B cell (primary cell): ENCODE results near the gene CENPP. TPM values are rescaled to one million over a fixed set of nuclear protein-coding genes. Genes with fewer than 3 reads are reported as not detected.

Experiments used
- ATAC-seq: fragments of 200-7000 bp; cut with Tn5 transposase; one replicate; pipeline ENCODE4 v1.10.0; 2021; ENCODE audit warnings: low read depth, mild to moderate bottlenecking, moderate number of reproducible peaks, moderate library complexity
- CTCF ChIA-PET: fragments of 350-600 bp; sonication (Branson Sonifier 250); formaldehyde crosslinking; loops from one replicate; lab custom pipeline; 2021; ENCODE audit warnings: antibody characterized with exemption, inconsistent platforms; lab: Charles Lee
- POLR2A ChIA-PET: fragments of 350-600 bp; sonication (Branson Sonifier 250); formaldehyde crosslinking; loops from one replicate; lab custom pipeline; 2021; ENCODE audit warnings: antibody characterized with exemption; lab: Charles Lee
- DNase-seq: peaks from one replicate; pipeline ENCODE4 v3.0.0; 2013
- H2AFZ ChIP-seq: 2 replicates; pipeline ENCODE4 v1.6.1; 2012; ENCODE audit warnings: mild to moderate bottlenecking, low read depth, low read length; ENCODE audit not compliant: insufficient read depth, poor library complexity, severe bottlenecking
- H3K27ac ChIP-seq, 2 donors: 1 replicate in 1 of 2; 2 replicates in 1 of 2; pipeline ENCODE4 v1.5.1; 2012 to 2013; ENCODE audit warnings: low read length in 2 of 2, mild to moderate bottlenecking in 2 of 2, moderate library complexity in 1 of 2
- H3K27me3 ChIP-seq, 4 experiments: fragments of 200-600 bp in 1 of 4; sonication (generic) in 1 of 4; replicated peaks in 1 of 4; 1 replicate in 2 of 4; 2 replicates in 2 of 4; pipeline versions ENCODE4 v1.6.1 to v1.7.0; 2013 to 2016; ENCODE audit warnings: low read length in 3 of 4, mild to moderate bottlenecking in 2 of 4, mixed read lengths in 1 of 4, moderate library complexity in 1 of 4; ENCODE audit not compliant: insufficient read depth in 4 of 4, control insufficient read depth in 3 of 4; ENCODE audit errors: control extremely low read depth in 1 of 4
- H3K36me3 ChIP-seq, 2 experiments: replicated peaks in 1 of 2; 1 replicate in 1 of 2; 2 replicates in 1 of 2; pipeline versions ENCODE4 v1.6.1 to v1.7.1; 2013; ENCODE audit warnings: low read length in 1 of 2; ENCODE audit not compliant: insufficient read depth in 2 of 2, control insufficient read depth in 1 of 2; ENCODE audit errors: control extremely low read depth in 1 of 2, extremely low read depth in 1 of 2
- H3K4me1 ChIP-seq, 2 donors: fragments of 200-600 bp in 1 of 2; sonication (generic) in 1 of 2; 1 replicate in 1 of 2; 2 replicates in 1 of 2; pipeline versions ENCODE4 v1.5.1 to v1.6.1; 2013 to 2017; ENCODE audit warnings: low read length in 2 of 2; ENCODE audit not compliant: control insufficient read depth in 2 of 2, insufficient read depth in 2 of 2
- H3K4me2 ChIP-seq: replicated peaks from 2 replicates; pipeline ENCODE3; 2012; ENCODE audit warnings: mild to moderate bottlenecking, low read depth, low read length; ENCODE audit not compliant: poor library complexity, severe bottlenecking
- H3K4me3 ChIP-seq, 5 experiments: fragments of 200-600 bp in 1 of 5; sonication (generic) in 1 of 5; 1 replicate in 3 of 5; 2 replicates in 2 of 5; pipeline versions ENCODE4 v1.5.1 to v1.7.0; 2011 to 2016; ENCODE audit warnings: low read length in 4 of 5, mild to moderate bottlenecking in 4 of 5, low read depth in 2 of 5, control low read depth in 1 of 5, moderate library complexity in 1 of 5; ENCODE audit not compliant: insufficient read depth in 1 of 5; ENCODE audit errors: control extremely low read depth in 1 of 5, extremely low read depth in 1 of 5
- H3K79me2 ChIP-seq: fragments of 200-600 bp; sonication (generic); one replicate; pipeline ENCODE4 v1.6.0; 2016; ENCODE audit warnings: low read length; ENCODE audit not compliant: control insufficient read depth, insufficient read depth
- H3K9ac ChIP-seq: fragments of 200-600 bp; sonication (generic); 2 replicates; pipeline ENCODE4 v1.6.1; 2017; ENCODE audit warnings: mild to moderate bottlenecking, low read length, moderate library complexity
- H3K9me3 ChIP-seq, 3 donors: one replicate each; pipeline versions ENCODE4 v1.6.1 to v1.7.1; 2013; ENCODE audit warnings: low read length in 2 of 3; ENCODE audit not compliant: control insufficient read depth in 2 of 3, insufficient read depth in 1 of 3; ENCODE audit errors: control extremely low read depth in 1 of 3
- H4K20me1 ChIP-seq: 2 replicates; pipeline ENCODE4 v1.6.0; 2012; ENCODE audit warnings: mild to moderate bottlenecking, low read length; ENCODE audit not compliant: insufficient read depth, control insufficient read depth, poor library complexity, severe bottlenecking
- H3K27ac Mint-ChIP-seq: one replicate; pipeline ENCODE4 v1.8.0; 2021; ENCODE audit warnings: mixed read lengths
- H3K27me3 Mint-ChIP-seq: one replicate; pipeline ENCODE4 v1.8.0; 2021; ENCODE audit warnings: mixed read lengths
- H3K4me1 Mint-ChIP-seq: one replicate; pipeline ENCODE4 v1.8.0; 2021; ENCODE audit warnings: mixed read lengths
- H3K4me3 Mint-ChIP-seq: one replicate; pipeline ENCODE4 v1.8.0; 2021; ENCODE audit warnings: mixed read lengths
- H3K9me3 Mint-ChIP-seq: one replicate; pipeline ENCODE4 v1.8.0; 2022; ENCODE audit warnings: mixed read lengths; ENCODE audit not compliant: insufficient read depth
- EZH2 ChIP-seq: IDR thresholded peaks from 2 replicates; pipeline ENCODE4 v1.6.1; 2012; ENCODE audit warnings: borderline replicate concordance, low read depth, mild to moderate bottlenecking, moderate library complexity, low read length; ENCODE audit not compliant: insufficient read depth, poor library complexity, severe bottlenecking
- WGBS: methylation state at CpG from one replicate; pipeline ENCODE4 v1.1.5; 2013; ENCODE audit warnings: missing lambda C conversion rate; ENCODE audit not compliant: insufficient coverage; 5-methylcytosine and 5-hydroxymethylcytosine counted together
- intact Hi-C: fragments of 100-400 bp; cut with micrococcal nuclease; formaldehyde crosslinking; loops from one replicate; pipeline ENCODE4 v1.10.0; 2022
- polyA plus RNA-seq: library from polyadenylated mRNA; depleted of rRNA; stranded (reverse); fragments of >200 nt; gene quantifications from 2 replicates; pipeline ENCODE4 v1.2.3, GENCODE V29; 2012
- total RNA-seq, 2 donors: library from RNA; stranded (reverse); fragments of 120-200 nt in 1 of 2; gene quantifications; 1 replicate in 1 of 2; 2 replicates in 1 of 2; pipeline versions ENCODE4 v1.2.3 to v1.2.4, GENCODE V29; 2013 to 2022
- TF ChIP-seq, protein P1 (sequence below): fragments of 200-600 bp; IDR thresholded peaks from one replicate; pipeline ENCODE4 v1.8.0; 2022; ENCODE audit warnings: antibody characterized with exemption, mild to moderate bottlenecking

Gene CENPP
- total and polyA plus RNA-seq, 2 donors (not counting 1 experiment from before 2014, with no cell fraction given): 1.4 to 6.2 TPM

DNA sequence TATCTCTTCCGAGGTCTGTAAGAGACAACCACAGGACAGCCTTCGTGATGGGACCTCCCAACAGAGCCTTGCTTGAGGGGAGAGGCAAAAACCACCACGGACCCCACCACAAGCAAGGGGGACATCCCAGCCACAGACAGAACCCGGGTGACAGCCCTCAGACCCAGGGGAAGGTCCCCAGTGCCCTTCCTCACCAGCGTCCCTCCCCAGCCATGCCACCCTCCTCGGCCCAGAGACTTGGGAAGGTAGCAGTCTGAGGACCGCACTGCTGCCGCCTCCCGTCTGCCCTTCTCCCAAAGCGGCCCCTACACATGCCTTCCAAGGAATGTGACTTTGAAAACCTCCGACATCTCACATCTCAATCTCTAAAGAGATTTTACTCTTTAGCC, 330.8 kb downstream of the CENPP start:
- no peak overlapping the region for H2AFZ ChIP-seq
- TF ChIP-seq, protein P1, sequence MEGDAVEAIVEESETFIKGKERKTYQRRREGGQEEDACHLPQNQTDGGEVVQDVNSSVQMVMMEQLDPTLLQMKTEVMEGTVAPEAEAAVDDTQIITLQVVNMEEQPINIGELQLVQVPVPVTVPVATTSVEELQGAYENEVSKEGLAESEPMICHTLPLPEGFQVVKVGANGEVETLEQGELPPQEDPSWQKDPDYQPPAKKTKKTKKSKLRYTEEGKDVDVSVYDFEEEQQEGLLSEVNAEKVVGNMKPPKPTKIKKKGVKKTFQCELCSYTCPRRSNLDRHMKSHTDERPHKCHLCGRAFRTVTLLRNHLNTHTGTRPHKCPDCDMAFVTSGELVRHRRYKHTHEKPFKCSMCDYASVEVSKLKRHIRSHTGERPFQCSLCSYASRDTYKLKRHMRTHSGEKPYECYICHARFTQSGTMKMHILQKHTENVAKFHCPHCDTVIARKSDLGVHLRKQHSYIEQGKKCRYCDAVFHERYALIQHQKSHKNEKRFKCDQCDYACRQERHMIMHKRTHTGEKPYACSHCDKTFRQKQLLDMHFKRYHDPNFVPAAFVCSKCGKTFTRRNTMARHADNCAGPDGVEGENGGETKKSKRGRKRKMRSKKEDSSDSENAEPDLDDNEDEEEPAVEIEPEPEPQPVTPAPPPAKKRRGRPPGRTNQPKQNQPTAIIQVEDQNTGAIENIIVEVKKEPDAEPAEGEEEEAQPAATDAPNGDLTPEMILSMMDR: no peak
- no peak for TF ChIP-seq EZH2
- Mint-ChIP-seq H3K27me3 (no peaks in the 10 kb centered on the region), H3K4me3 (no peak overlapping the region), H3K27ac (no peak overlapping the region), H3K9me3 (no peaks in the 10 kb centered on the region), H3K4me1 (peaks cover 14% of the 10 kb centered on the region)
- peaks cover 55% of the 10 kb centered on the region for H3K79me2 ChIP-seq
- 95% methylated on average over 6 of the region's 11 CpGs for WGBS
- DNase-seq (no peak), ATAC-seq (no peak)
- H3K9ac ChIP-seq: no peak overlapping the region
- H3K27ac ChIP-seq: no peak overlapping the region
- intact Hi-C loops: no loop called here
- peaks cover 0 to 36% of the 10 kb centered on the region in 2 experiments for H3K36me3 ChIP-seq
- peaks cover 0 to 12% of the 10 kb centered on the region in 2 donors for H3K4me1 ChIP-seq
- no peaks in the 10 kb centered on the region for H3K27me3 ChIP-seq
- H3K9me3 ChIP-seq: peaks cover 0 to 3% (median 0%) of the 10 kb centered on the region in 3 donors
- ChIA-PET CTCF (no interaction called here), POLR2A (no interaction called here)
- H4K20me1 ChIP-seq: peaks cover 16% of the 10 kb centered on the region
- no peak overlapping the region for H3K4me3 ChIP-seq
- H3K4me2 ChIP-seq: no peak overlapping the region

DNA sequence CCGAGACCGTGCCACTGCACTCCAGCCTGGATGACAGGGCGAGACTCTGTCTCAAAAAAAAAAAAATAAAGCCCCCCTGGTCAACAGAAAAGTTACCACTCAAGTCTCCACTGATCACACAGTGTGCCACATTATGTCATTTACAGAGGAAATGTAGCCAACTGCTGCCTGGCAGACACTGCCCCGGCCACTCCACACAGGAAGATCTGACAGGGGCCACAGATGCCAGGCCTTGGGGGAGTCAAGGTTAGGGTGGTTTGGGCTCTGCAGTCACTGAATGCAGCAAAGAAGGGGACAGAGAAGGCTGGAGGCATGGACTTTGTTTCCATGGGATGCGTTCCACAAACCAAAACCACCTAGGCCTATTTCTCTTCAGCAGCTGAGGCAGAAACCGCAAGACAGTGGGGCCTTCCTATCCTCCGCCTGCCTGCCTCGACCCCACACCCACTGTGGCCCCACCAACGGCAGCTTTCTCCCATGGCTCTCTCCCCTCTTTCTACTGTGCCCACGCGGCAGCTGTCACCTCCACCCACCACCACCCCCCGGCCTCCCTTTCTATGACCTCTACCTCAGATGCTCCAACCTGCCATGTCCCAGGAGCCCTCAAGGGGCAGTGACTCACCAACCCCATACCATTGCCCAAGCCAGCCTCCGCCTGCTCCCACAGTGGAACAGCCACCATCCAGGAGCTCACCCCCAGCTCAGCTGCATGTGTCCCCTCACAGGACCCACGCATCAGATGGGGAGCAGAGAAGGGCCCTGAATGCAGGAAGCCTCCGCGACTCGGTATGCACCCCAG, 331.7 kb downstream of the CENPP start:
- Histone ChIP-seq H3K4me1 (peaks cover 0 to 12% of the 10 kb centered on the region in 2 donors), H3K27me3 (no peaks in the 10 kb centered on the region), H4K20me1 (peaks cover 21% of the 10 kb centered on the region), H3K4me2 (no peak overlapping the region), H3K27ac (no peak overlapping the region), H3K4me3 (no peak overlapping the region), H3K36me3 (peaks cover 0 to 36% of the 10 kb centered on the region in 2 experiments), H3K9ac (no peak overlapping the region), H3K79me2 (peaks cover 65% of the 10 kb centered on the region), H3K9me3 (peaks cover 0 to 3% (median 0%) of the 10 kb centered on the region in 3 donors), H2AFZ (no peak overlapping the region)
- POLR2A ChIA-PET: no interaction called here
- intact Hi-C loops: no loop called here
- no peak overlapping the region for H3K27ac Mint-ChIP-seq
- no peaks in the 10 kb centered on the region for H3K9me3 Mint-ChIP-seq
- CTCF ChIA-PET: no interaction called here
- WGBS: 96% methylated on average over 14 of the region's 17 CpGs
- H3K27me3 Mint-ChIP-seq: no peaks in the 10 kb centered on the region
- DNase-seq (no peak), ATAC-seq (no peak)
- TF ChIP-seq EZH2: no peak
- TF ChIP-seq, protein P1: no peak
- H3K4me1 Mint-ChIP-seq: peaks cover 17% of the 10 kb centered on the region
- H3K4me3 Mint-ChIP-seq: no peak overlapping the region
